Measurements from ENCODE around the gene TOM1L2. TPM values are rescaled to one million over a fixed set of nuclear protein-coding genes. Genes with fewer than 3 reads are reported as not detected.

Gene TOM1L2
- total and polyA plus RNA-seq, 2 of the 4 experiments (the other 2 are of a cell fraction): 34.4 to 51.7 TPM

- no peak overlapping the region for H3K9ac ChIP-seq (ENCODE audit: low read depth, low read length)
- ChIA-PET CTCF (interaction anchor here (1.1 to 1.2 kb wide), 2 partner anchors 11 to 12 kb away, joined by 3 read pairs; no protein-coding TSS in a partner anchor), POLR2A (ENCODE audit: unreplicated experiment) (no interaction called here)
- H3K18ac ChIP-seq (ENCODE audit: low read depth, low read length): no peak overlapping the region
- peaks cover 25% of the 10 kb centered on the region for H3K9me1 ChIP-seq (ENCODE audit: insufficient read depth, low read length)
- no peak overlapping the region; the same call in 1 of the 2 replicates for H4K5ac ChIP-seq (ENCODE audit: low read depth, low read length)
- H2AFZ ChIP-seq (replicated peaks; ENCODE audit: low read length, poor library complexity): no peak overlapping the region
- no peaks in the 10 kb centered on the region for H4K20me1 ChIP-seq (ENCODE audit: insufficient read depth, low read length)
- intact Hi-C loops (cut with micrococcal nuclease): loop anchor here (5.0 kb wide), 1 partner anchor 48 kb away; the partner anchor contains the start of genes DRC3 and TOM1L2
- no peaks in the 10 kb centered on the region for H3K36me3 ChIP-seq (ENCODE audit: control insufficient read depth, insufficient read depth, low read length)
- no peaks in the 10 kb centered on the region for H3K27me3 ChIP-seq (ENCODE audit: control insufficient read depth, insufficient read depth, low read length)
- peak overlapping the region; percentile 59 for H2BK5ac ChIP-seq (ENCODE audit: low read depth, low read length, poor library complexity, severe bottlenecking)
- peak overlapping the region; percentile 83; the same call in 1 of the 2 replicates for H3K4ac ChIP-seq (ENCODE audit: low read depth, low read length)
- peaks cover 36% of the 10 kb centered on the region for H3K4me1 ChIP-seq (ENCODE audit: control insufficient read depth, insufficient read depth, low read length)
- no peak overlapping the region for H2AK9ac ChIP-seq (replicated peaks; ENCODE audit: low read depth, low read length, poor library complexity)
- peak overlapping the region in 1 of 2 experiments; percentile 45; a peak in 1 of 4 replicates for H4K8ac ChIP-seq (ENCODE audit: low read depth in 2 of 2, low read length in 2 of 2)
- peak overlapping the region; percentile 60 for H2BK120ac ChIP-seq (ENCODE audit: low read depth, low read length)
- WGBS, 2 experiments (ENCODE audit: extremely low coverage in 2 of 2, insufficient read length in 1 of 2): no CpG with 5 or more reads among the region's 5 CpGs
- H3K9me3 ChIP-seq (ENCODE audit: control insufficient read depth, insufficient read depth, low read length): no peaks in the 10 kb centered on the region
- H3K79me1 ChIP-seq (ENCODE audit: low read depth in 1 of 2, low read length in 2 of 2): peaks cover 47 to 75% of the 10 kb centered on the region in 2 experiments
- H3K56ac ChIP-seq (ENCODE audit: extremely low read depth, insufficient read depth, low read length): no peak overlapping the region
- H3K27ac ChIP-seq (ENCODE audit: insufficient read depth, low read length): no peak overlapping the region
- no peak overlapping the region for H2BK15ac ChIP-seq (ENCODE audit: low read depth, low read length)
- no TSS peak for BruUV-seq (replicated peaks)
- H3K4me3 ChIP-seq (ENCODE audit: insufficient read depth, low read depth, low read length): no peak overlapping the region
- H3K23ac ChIP-seq (ENCODE audit: low read depth, low read length): peak overlapping the region; percentile 61; the same call in 1 of the 2 replicates
- ATAC-seq (ENCODE audit: low read depth) (no peak), DNase-seq (no peak)
- H3K4me2 ChIP-seq (ENCODE audit: low read depth, low read length): no peak overlapping the region
- TF ChIP-seq RAD21 (IDR thresholded peaks at IDR 0.05; ENCODE audit: low read length) (no peak), USF2 (IDR thresholded peaks at IDR 0.05; ENCODE audit: low read depth, low read length) (no peak), CEBPB (IDR thresholded peaks at IDR 0.05; ENCODE audit: low read depth, low read length) (no peak), NFE2L2 (IDR thresholded peaks at IDR 0.05; ENCODE audit: low read depth, low read length) (no peak), POLR2A (IDR thresholded peaks at IDR 0.05; ENCODE audit: low read depth, low read length) (no peak), RCOR1 (IDR thresholded peaks at IDR 0.05; ENCODE audit: insufficient replicate concordance, low read length) (no peak), CTCF (conservative IDR thresholded peaks at IDR 0.05; ENCODE audit: low read depth, low read length) (no peak), MAFK (IDR thresholded peaks at IDR 0.05; ENCODE audit: low read depth, low read length) (no peak), BHLHE40 (IDR thresholded peaks at IDR 0.05; ENCODE audit: low read depth, low read length) (no peak), FOS (IDR thresholded peaks at IDR 0.05; ENCODE audit: low read depth, low read length) (no peak), MAZ (IDR thresholded peaks at IDR 0.05; ENCODE audit: borderline replicate concordance, low read depth, low read length) (no peak), RFX5 (IDR thresholded peaks at IDR 0.05; ENCODE audit: low read depth, low read length) (no peak)
- H3K14ac ChIP-seq (replicated peaks; ENCODE audit: low read depth, low read length): peak overlapping the region; percentile 85
- 0 out of 2 replicates have a peak overlapping the region, but pooled peaks have one; percentile 10 for H4K91ac ChIP-seq (ENCODE audit: insufficient read depth, low read depth, low read length)
- peak overlapping the region; percentile 81; the same call in 1 of the 2 replicates for H2AK5ac ChIP-seq (ENCODE audit: low read depth, low read length)
- peak overlapping the region; percentile 53; the same call in 1 of the 2 replicates for H2BK20ac ChIP-seq (ENCODE audit: low read depth, low read length)
- in situ Hi-C loops (cut with MboI; ENCODE audit: low sequenced_read_pairs): no loop called here
- dilution Hi-C loops (cut with HindIII; ENCODE audit: low sequenced_read_pairs, unreplicated experiment): no loop called here
These were observed 47.9 kb downstream of the TOM1L2 start for GRCh38 chr17:17924131-17924856.

Data from IMR-90 (cell line).